ENCODE measurements around the gene CCDC61.

GRCh38 chr19:46002678-46003275 is 7.5 kb downstream of the CCDC61 start:
- TF ChIP-seq YY1 (IDR thresholded peaks at IDR 0.05; ENCODE audit: insufficient read depth, insufficient read length) (no peak), SUZ12 (IDR thresholded peaks at IDR 0.05; ENCODE audit: extremely low read depth, insufficient read depth, insufficient read length) (no peak)
